CD8-positive, alpha-beta memory T cell (primary cell): ENCODE results near the gene C10orf105. TPM values are rescaled to one million over a fixed set of nuclear protein-coding genes. Genes with fewer than 3 reads are reported as not detected.

ENCODE experiments used
- CTCF ChIA-PET: fragments of 350-600 bp; sonication (Branson Sonifier 250); formaldehyde crosslinking; loops from one replicate; lab custom pipeline; 2021; ENCODE audit warnings: antibody characterized with exemption; lab: Charles Lee
- POLR2A ChIA-PET: fragments of 350-600 bp; sonication (Branson Sonifier 250); formaldehyde crosslinking; loops from one replicate; lab custom pipeline; 2021; ENCODE audit warnings: antibody characterized with exemption; lab: Charles Lee
- DNase-seq, 5 donors: peaks; one replicate each; pipeline versions ENCODE4 v3.0.0 to v3.0.0-alpha.2; 2020 to 2022; ENCODE audit warnings: mixed read lengths in 1 of 5
- H3K27ac ChIP-seq: one replicate; pipeline ENCODE4 v1.7.0; 2013; ENCODE audit warnings: low read depth, mild to moderate bottlenecking, low read length, moderate library complexity
- H3K27me3 ChIP-seq: 2 replicates; pipeline ENCODE4 v1.7.0; 2013; ENCODE audit warnings: low read length, mild to moderate bottlenecking; ENCODE audit not compliant: insufficient read depth, poor library complexity, severe bottlenecking
- H3K36me3 ChIP-seq: 2 replicates; pipeline ENCODE4 v1.7.0; 2013; ENCODE audit warnings: mild to moderate bottlenecking, low read length, moderate library complexity; ENCODE audit not compliant: insufficient read depth
- H3K4me1 ChIP-seq: 2 replicates; pipeline ENCODE4 v1.7.0; 2013; ENCODE audit warnings: mild to moderate bottlenecking, low read length, moderate library complexity; ENCODE audit not compliant: insufficient read depth
- H3K4me3 ChIP-seq: 2 replicates; pipeline ENCODE4 v1.7.0; 2013; ENCODE audit warnings: mild to moderate bottlenecking, low read length
- H3K9me3 ChIP-seq: 2 replicates; pipeline ENCODE4 v1.7.0; 2013; ENCODE audit warnings: mild to moderate bottlenecking, low read length
- H3K27ac Mint-ChIP-seq, 8 donors: one replicate each; pipeline ENCODE4 v1.8.0; 2020 to 2021; ENCODE audit warnings: mixed read lengths in 8 of 8, mild to moderate bottlenecking in 6 of 8, inconsistent platforms in 3 of 8, moderate library complexity in 3 of 8
- H3K27me3 Mint-ChIP-seq, 2 donors: one replicate each; pipeline ENCODE4 v1.8.0; 2020 to 2021; ENCODE audit warnings: mixed read lengths in 2 of 2, mild to moderate bottlenecking in 1 of 2, moderate library complexity in 1 of 2
- H3K36me3 Mint-ChIP-seq, 3 donors: one replicate each; pipeline ENCODE4 v1.8.0; 2020 to 2021; ENCODE audit warnings: mixed read lengths in 3 of 3, inconsistent platforms in 1 of 3, mild to moderate bottlenecking in 1 of 3
- H3K4me1 Mint-ChIP-seq, 3 donors: one replicate each; pipeline ENCODE4 v1.8.0; 2020 to 2021; ENCODE audit warnings: mixed read lengths in 3 of 3, inconsistent platforms in 1 of 3, mild to moderate bottlenecking in 1 of 3
- H3K4me3 Mint-ChIP-seq, 7 donors: one replicate each; pipeline ENCODE4 v1.8.0; 2020 to 2021; ENCODE audit warnings: mixed read lengths in 7 of 7, mild to moderate bottlenecking in 6 of 7, moderate library complexity in 4 of 7, inconsistent platforms in 2 of 7
- H3K9me3 Mint-ChIP-seq, 5 donors: one replicate each; pipeline ENCODE4 v1.8.0; 2020 to 2022; ENCODE audit warnings: mixed read lengths in 5 of 5, mild to moderate bottlenecking in 3 of 5, moderate library complexity in 2 of 5, inconsistent platforms in 1 of 5
- polyA plus RNA-seq: library from polyadenylated mRNA; unstranded; fragments of 300-500 nt; fragmentation: Illumina TruSeq; gene quantifications from one replicate; pipeline ENCODE4 v1.2.3, GENCODE V29; 2021
- total RNA-seq, 2 experiments: library from RNA; stranded (reverse); gene quantifications; one replicate each; pipeline ENCODE4 v1.2.3, GENCODE V29; 2021

The C10orf105 gene
- total and polyA plus RNA-seq, 3 experiments from 2014 or later, result 0.04 to 0.23 (median 0.11) TPM

DNA sequence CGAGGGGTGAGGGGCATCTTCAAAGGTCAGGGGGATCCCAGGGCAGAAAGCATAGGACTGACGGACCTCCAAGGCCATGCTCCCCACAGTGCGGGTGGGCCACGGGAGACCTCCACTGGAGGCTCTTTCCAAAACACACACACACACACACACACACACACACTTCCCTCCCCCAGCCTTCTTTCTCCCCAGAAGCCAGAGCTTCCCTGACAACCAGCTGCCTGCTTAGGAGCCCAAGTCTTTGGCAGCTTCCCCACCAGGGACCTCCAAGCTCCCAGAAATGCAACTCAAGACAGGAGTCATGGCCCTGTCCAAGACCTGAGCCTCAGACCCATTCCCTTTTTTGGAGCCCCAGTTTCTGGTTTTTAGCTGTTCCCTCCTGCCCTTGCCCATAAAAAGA, 710 bp upstream of the C10orf105 start:
- H3K27ac ChIP-seq, result no peak overlapping the region
- Mint-ChIP-seq H3K4me1 (peaks cover 31 to 68% (median 36%) of the 10 kb centered on the region in 3 donors), H3K27ac (no peak overlapping the region), H3K36me3 (no peaks in the 10 kb centered on the region), H3K4me3 (no peak overlapping the region), H3K9me3 (no peaks in the 10 kb centered on the region), H3K27me3 (no peaks in the 10 kb centered on the region)
- no peak overlapping the region for H3K4me3 ChIP-seq
- ChIA-PET CTCF (interaction anchor here (1.6 to 4.3 kb wide), 3 partner anchors 12 to 53 kb away, joined by 5 to 32 read pairs (median 5); partner anchors contain the start of gene VSIR), POLR2A (interaction anchor here (1.0 kb wide), 1 partner anchor 45 kb away, joined by 4 read pairs; no protein-coding TSS in a partner anchor)
- H3K9me3 ChIP-seq, result no peaks in the 10 kb centered on the region
- no peaks in the 10 kb centered on the region for H3K36me3 ChIP-seq
- no peak for DNase-seq
- no peaks in the 10 kb centered on the region for H3K27me3 ChIP-seq
- peaks cover 55% of the 10 kb centered on the region for H3K4me1 ChIP-seq

- Histone ChIP-seq H3K27me3 (no peaks in the 10 kb centered on the region), H3K9me3 (no peaks in the 10 kb centered on the region), H3K36me3 (no peaks in the 10 kb centered on the region), H3K27ac (no peak overlapping the region), H3K4me3 (no peak overlapping the region), H3K4me1 (peaks cover 55% of the 10 kb centered on the region)
- Mint-ChIP-seq H3K27ac (no peak overlapping the region), H3K27me3 (no peaks in the 10 kb centered on the region), H3K4me1 (peaks cover 37 to 70% (median 45%) of the 10 kb centered on the region in 3 donors), H3K36me3 (no peaks in the 10 kb centered on the region), H3K9me3 (no peaks in the 10 kb centered on the region), H3K4me3 (no peak overlapping the region)
- CTCF ChIA-PET, result interaction anchor here (1.3 to 4.3 kb wide), 4 partner anchors 9 to 64 kb away, joined by 3 to 32 read pairs (median 4); no protein-coding TSS in a partner anchor
- POLR2A ChIA-PET, result interaction anchor here (1.4 kb wide), 1 partner anchor 9 kb away, joined by 9 read pairs; no protein-coding TSS in a partner anchor
- no peak for DNase-seq
Observed at GRCh38 chr10:71719042-71719441, 536 bp downstream of the C10orf105 start.

DNA sequence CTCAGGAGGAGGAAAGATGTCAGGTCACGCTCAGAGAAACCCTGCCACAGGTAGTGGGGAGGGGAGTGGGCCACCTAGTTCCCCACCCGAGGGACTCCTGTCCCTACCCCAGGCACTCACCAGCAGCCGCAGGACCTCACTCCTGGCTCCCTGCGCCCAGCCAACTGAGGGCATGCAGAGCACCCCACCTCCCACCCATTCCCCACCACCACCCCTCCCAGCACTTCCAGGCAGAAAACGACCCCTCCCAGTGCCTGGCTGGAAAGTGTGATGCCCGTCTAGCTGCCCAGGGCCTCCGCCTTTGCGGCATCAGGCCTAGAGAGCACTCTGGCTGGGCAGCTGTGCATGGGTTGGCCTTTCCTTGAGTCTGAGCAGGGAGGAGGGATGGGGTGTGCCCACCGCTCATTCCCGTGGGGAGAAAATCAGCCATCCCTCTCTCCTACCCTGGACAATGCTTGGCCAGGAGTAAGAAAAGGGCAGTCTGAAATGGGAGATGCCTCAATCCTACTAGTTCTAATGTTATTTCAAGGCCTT, 1.3 kb downstream of the C10orf105 start:
- Histone ChIP-seq H3K4me3 (no peak overlapping the region), H3K27me3 (no peaks in the 10 kb centered on the region), H3K27ac (no peak overlapping the region), H3K4me1 (peaks cover 56% of the 10 kb centered on the region), H3K36me3 (no peaks in the 10 kb centered on the region), H3K9me3 (no peaks in the 10 kb centered on the region)
- ChIA-PET CTCF (interaction anchor here (1.3 to 4.3 kb wide), 8 partner anchors 10 to 65 kb away, joined by 3 to 32 read pairs (median 5); partner anchors contain the start of gene VSIR), POLR2A (interaction anchor here (0.6 to 1.4 kb wide), 2 partner anchors 10 to 55 kb away, joined by 3 to 9 read pairs; no protein-coding TSS in a partner anchor)
- Mint-ChIP-seq H3K27ac (peak overlapping the region in 2 of 8 donors; percentile 26 to 68), H3K4me3 (peak overlapping the region in 1 of 7 donors; percentile 13), H3K9me3 (no peaks in the 10 kb centered on the region), H3K27me3 (no peaks in the 10 kb centered on the region), H3K4me1 (peaks cover 43 to 70% (median 49%) of the 10 kb centered on the region in 3 donors), H3K36me3 (no peaks in the 10 kb centered on the region)
- no peak for DNase-seq

DNA sequence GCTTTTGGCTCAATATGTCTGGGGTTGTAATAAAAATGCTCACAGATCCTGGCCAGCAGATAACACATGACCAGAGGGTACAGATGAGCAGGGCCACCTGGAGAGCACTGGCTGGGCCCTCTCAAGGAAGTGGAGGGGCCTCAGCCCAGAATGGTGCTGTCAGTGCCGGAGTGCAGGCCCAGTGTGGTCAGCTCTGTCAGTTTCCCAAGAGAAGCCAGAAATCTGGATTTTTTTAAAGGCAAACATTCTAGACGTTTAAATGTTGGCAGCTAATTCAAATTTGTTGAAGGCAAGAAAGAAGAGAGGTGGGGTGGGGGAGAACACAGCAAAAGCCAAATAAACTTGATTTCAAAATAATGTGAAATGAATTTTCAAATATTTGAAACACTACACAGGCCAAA, 2.0 kb downstream of the C10orf105 start:
- Mint-ChIP-seq H3K27ac (peak overlapping the region in 4 of 8 donors; percentile 38 to 68 (median 60)), H3K9me3 (no peaks in the 10 kb centered on the region), H3K36me3 (no peaks in the 10 kb centered on the region), H3K4me3 (peak overlapping the region in 1 of 7 donors; percentile 34), H3K27me3 (no peaks in the 10 kb centered on the region), H3K4me1 (peaks cover 49 to 70% (median 49%) of the 10 kb centered on the region in 3 donors)
- DNase-seq, result no peak
- Histone ChIP-seq H3K4me3 (no peak overlapping the region), H3K36me3 (no peaks in the 10 kb centered on the region), H3K9me3 (no peaks in the 10 kb centered on the region), H3K4me1 (peaks cover 56% of the 10 kb centered on the region), H3K27ac (no peak overlapping the region), H3K27me3 (no peaks in the 10 kb centered on the region)
- ChIA-PET CTCF (interaction anchor here (0.7 to 4.3 kb wide), 7 partner anchors 9 to 399 kb away, joined by 3 to 32 read pairs (median 6); partner anchors contain the start of gene VSIR), POLR2A (interaction anchor here (0.6 kb wide), 1 partner anchor 55 kb away, joined by 3 read pairs; no protein-coding TSS in a partner anchor)

GRCh38 chr10:71717056-71717455, 2.5 kb downstream of the C10orf105 start:
- H3K36me3 ChIP-seq, result no peaks in the 10 kb centered on the region
- H3K27ac ChIP-seq, result no peak overlapping the region
- CTCF ChIA-PET, result interaction anchor here (0.7 to 4.3 kb wide), 8 partner anchors 9 to 398 kb away, joined by 3 to 32 read pairs (median 6); partner anchors contain the start of gene VSIR
- no peaks in the 10 kb centered on the region for H3K9me3 ChIP-seq
- H3K4me3 ChIP-seq, result no peak overlapping the region
- H3K4me3 Mint-ChIP-seq, result peak overlapping the region in 1 of 7 donors; percentile 70
- peaks cover 59% of the 10 kb centered on the region for H3K4me1 ChIP-seq
- H3K27me3 Mint-ChIP-seq, result no peaks in the 10 kb centered on the region
- H3K27me3 ChIP-seq, result no peaks in the 10 kb centered on the region
- peaks cover 49 to 71% (median 50%) of the 10 kb centered on the region in 3 donors for H3K4me1 Mint-ChIP-seq
- peak overlapping the region in 2 of 8 donors; percentile 67 to 68 for H3K27ac Mint-ChIP-seq
- H3K9me3 Mint-ChIP-seq, result no peaks in the 10 kb centered on the region
- POLR2A ChIA-PET, result no interaction called here
- no peaks in the 10 kb centered on the region for H3K36me3 Mint-ChIP-seq
- no peak for DNase-seq

DNA sequence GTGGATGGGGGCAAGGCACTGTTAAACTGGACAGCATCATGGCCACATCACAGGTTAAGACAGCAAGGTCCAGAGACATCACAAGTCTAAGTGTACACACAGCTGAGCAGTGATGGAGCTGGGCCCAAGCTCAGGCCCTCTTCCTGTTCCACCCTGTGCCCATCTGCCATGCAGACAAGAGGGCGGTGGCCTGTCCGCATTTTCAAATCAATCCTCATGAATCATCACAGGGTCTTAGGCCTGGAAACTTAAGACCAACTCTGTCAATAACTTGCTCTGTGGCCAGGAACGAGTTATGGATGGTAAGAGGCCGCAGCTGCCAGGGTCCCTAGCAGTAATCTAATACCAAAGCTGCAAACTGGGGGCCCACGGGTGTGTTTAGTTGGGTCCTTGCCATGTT, 3.2 kb downstream of the C10orf105 start:
- H3K4me3 ChIP-seq, result no peak overlapping the region
- CTCF ChIA-PET, result interaction anchor here (1.0 to 6.1 kb wide), 8 partner anchors 8 to 95 kb away, joined by 4 to 47 read pairs (median 9); partner anchors contain the start of gene VSIR
- H3K9me3 ChIP-seq, result no peaks in the 10 kb centered on the region

DNA sequence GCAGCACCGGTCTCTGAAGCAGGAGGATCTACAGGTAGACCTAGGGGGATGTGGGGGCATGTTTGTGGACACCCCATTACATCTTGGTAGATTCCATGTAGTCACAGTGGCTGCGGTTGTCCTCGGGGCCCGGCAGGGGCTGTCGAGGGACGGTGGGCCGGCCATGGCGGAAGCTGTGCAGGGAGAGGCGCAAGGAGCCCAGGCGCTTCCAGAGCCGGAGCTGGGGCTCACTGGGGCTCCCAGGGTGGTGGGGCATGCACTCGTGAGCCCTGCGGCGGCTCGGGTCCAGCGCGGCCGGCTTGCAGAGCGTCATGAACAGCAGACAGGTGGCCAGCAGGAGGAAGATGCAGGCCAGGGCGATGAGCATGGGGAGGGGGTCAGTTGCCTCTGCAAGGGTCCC, 3.7 kb downstream of the C10orf105 start:
- POLR2A ChIA-PET, result interaction anchor here (0.6 kb wide), 1 partner anchor 381 kb away, joined by 4 read pairs; no protein-coding TSS in a partner anchor
- CTCF ChIA-PET, result interaction anchor here (1.0 to 6.1 kb wide), 7 partner anchors 8 to 96 kb away, joined by 4 to 47 read pairs (median 13); partner anchors contain the start of gene VSIR
- no peak for DNase-seq
- peaks cover 50 to 72% (median 52%) of the 10 kb centered on the region in 3 donors for H3K4me1 Mint-ChIP-seq
- H3K9me3 ChIP-seq, result no peaks in the 10 kb centered on the region
- peak overlapping the region; percentile 36 to 99 (median 84) for H3K27ac Mint-ChIP-seq
- no peak overlapping the region for H3K27ac ChIP-seq
- no peaks in the 10 kb centered on the region for H3K36me3 Mint-ChIP-seq
- H3K9me3 Mint-ChIP-seq, result no peaks in the 10 kb centered on the region
- no peaks in the 10 kb centered on the region for H3K36me3 ChIP-seq
- peaks cover 55% of the 10 kb centered on the region for H3K4me1 ChIP-seq
- peak overlapping the region in 6 of 7 donors; percentile 2 to 89 (median 70) for H3K4me3 Mint-ChIP-seq
- H3K27me3 ChIP-seq, result no peaks in the 10 kb centered on the region
- no peak overlapping the region for H3K4me3 ChIP-seq
- H3K27me3 Mint-ChIP-seq, result no peaks in the 10 kb centered on the region

More for the DNA sequence above, 3.2 kb downstream of the C10orf105 start:
- Mint-ChIP-seq H3K36me3 (no peaks in the 10 kb centered on the region), H3K4me1 (peaks cover 49 to 73% (median 52%) of the 10 kb centered on the region in 3 donors), H3K27me3 (no peaks in the 10 kb centered on the region), H3K4me3 (peak overlapping the region in 4 of 7 donors; percentile 50 to 89 (median 77)), H3K9me3 (no peaks in the 10 kb centered on the region), H3K27ac (peak overlapping the region in 6 of 8 donors; percentile 29 to 99 (median 64))
- no peak for DNase-seq
- Histone ChIP-seq H3K4me1 (peaks cover 56% of the 10 kb centered on the region), H3K27ac (no peak overlapping the region), H3K36me3 (no peaks in the 10 kb centered on the region), H3K27me3 (no peaks in the 10 kb centered on the region)
- POLR2A ChIA-PET, result interaction anchor here (0.6 kb wide), 1 partner anchor 382 kb away, joined by 4 read pairs; no protein-coding TSS in a partner anchor
